HG03175 (cell line): Measurements from ENCODE around the gene KRT32.

Source experiments
- ATAC-seq: cut with Tn5 transposase; IDR thresholded peaks from one replicate; pipeline ENCODE4 v1.9.1; 2021; ENCODE audit warnings: mild to moderate bottlenecking, moderate library complexity; ENCODE audit not compliant: unreplicated experiment

The KRT32 gene

GRCh38 chr17:41494524-41494923, 27.3 kb upstream of the KRT32 start:
- ATAC-seq, result no peak

GRCh38 chr17:41492771-41493170, 25.6 kb upstream of the KRT32 start:
- ATAC-seq, result no peak

GRCh38 chr17:41492351-41492750, 25.2 kb upstream of the KRT32 start:
- no peak for ATAC-seq

- no peak for ATAC-seq
Observed at GRCh38 chr17:41491476-41491875, 24.3 kb upstream of the KRT32 start.

- ATAC-seq, result no peak
Observed at GRCh38 chr17:41490000-41490990, 23.1 kb upstream of the KRT32 start.

GRCh38 chr17:41489531-41489930, 22.3 kb upstream of the KRT32 start, which contains the start of gene KRT36:
TSS of gene KRT36 (minus strand) at chr17:41489910. CDS start at chr17:41489864, 46 bp downstream.
- no peak for ATAC-seq

GRCh38 chr17:41486809-41487530, 19.8 kb upstream of the KRT32 start:
- ATAC-seq, result no peak

GRCh38 chr17:41486316-41486715, 19.1 kb upstream of the KRT32 start:
- no peak for ATAC-seq

- ATAC-seq, result no peak
Observed at GRCh38 chr17:41484920-41485904, 18.0 kb upstream of the KRT32 start.

GRCh38 chr17:41483991-41484826, 17.0 kb upstream of the KRT32 start:
- no peak for ATAC-seq

GRCh38 chr17:41483531-41483930, 16.3 kb upstream of the KRT32 start:
- no peak for ATAC-seq

GRCh38 chr17:41481036-41481435, 13.8 kb upstream of the KRT32 start, which contains the start of gene KRT35:
TSS of gene KRT35 (minus strand) at chr17:41481151. CDS start at chr17:41481097, 54 bp downstream.
- no peak for ATAC-seq

GRCh38 chr17:41480581-41480980, 13.4 kb upstream of the KRT32 start:
- ATAC-seq, result no peak

GRCh38 chr17:41480136-41480535, 12.9 kb upstream of the KRT32 start:
- ATAC-seq, result no peak

- no peak for ATAC-seq
Observed at GRCh38 chr17:41478237-41478636, 11.1 kb upstream of the KRT32 start.

GRCh38 chr17:41476866-41477815, 10.0 kb upstream of the KRT32 start:
- ATAC-seq, result no peak

- no peak for ATAC-seq
Observed at GRCh38 chr17:41475421-41475820, 8.2 kb upstream of the KRT32 start.

- ATAC-seq, result no peak
Observed at GRCh38 chr17:41474863-41475262, 7.7 kb upstream of the KRT32 start.
